SK-MEL-5 (cell line): ENCODE data around the gene COL5A1. TPM values are rescaled to one million over a fixed set of nuclear protein-coding genes. Genes with fewer than 3 reads are reported as not detected.

Source experiments
- DNase-seq: peaks from one replicate; pipeline ENCODE4 v3.0.0-alpha.2; 2016; ENCODE audit warnings: low read depth, low spot score
- in situ Hi-C: cut with HindIII; loops from 2 replicates; pipeline ENCODE4 v1.10.0; 2016; ENCODE audit warnings: low sequenced_read_pairs, high pct_unique_total_duplicates, low pct_unique_long_range_greater_than_20kb
- total RNA-seq: library from RNA; depleted of rRNA; stranded (reverse); fragments of >200 nt; shearing (Covaris generic); gene quantifications from 2 replicates; pipeline ENCODE4 v1.2.3, GENCODE V29; 2014

The COL5A1 gene
- total RNA-seq, 1 experiment from 2014 or later: not detected

GRCh38 chr9:134645607-134646365, 4.2 kb downstream of the COL5A1 start:
- in situ Hi-C loops: no loop called here
- no peak for DNase-seq

DNA sequence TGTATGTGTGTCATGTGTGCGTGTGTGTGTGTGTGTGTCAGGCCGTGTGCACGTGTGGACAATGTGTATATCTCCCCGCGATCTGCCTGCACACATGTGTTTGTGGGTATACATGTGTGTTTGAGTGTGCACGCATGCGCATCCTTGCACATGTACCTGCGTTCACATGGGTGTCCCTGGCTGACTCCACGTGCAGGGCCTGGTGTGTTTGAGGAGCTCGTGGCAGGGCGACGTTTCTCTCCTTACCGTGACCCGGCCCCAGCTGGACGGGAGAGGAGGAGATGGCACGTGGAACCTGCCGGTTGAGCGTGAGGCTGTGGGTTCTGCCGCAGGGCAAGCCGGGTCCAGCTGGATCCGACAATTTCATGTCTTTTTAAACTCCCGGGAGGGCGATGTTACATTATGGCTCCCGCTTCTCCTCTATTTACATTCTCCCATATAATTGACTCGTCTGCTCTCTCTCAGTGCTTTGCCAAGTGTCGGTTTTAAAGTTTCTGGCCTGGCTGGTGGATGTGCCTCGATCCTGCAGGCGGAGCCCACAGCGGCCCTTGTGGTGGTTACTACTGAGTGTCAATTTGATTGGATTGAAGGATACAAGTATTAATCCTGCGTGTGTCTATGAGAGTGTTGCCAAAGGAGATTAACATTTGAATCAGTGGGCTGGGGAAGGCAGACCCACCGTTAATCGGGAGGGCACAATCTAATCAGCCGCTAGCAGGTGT, 5.9 kb downstream of the COL5A1 start:
- no peak for DNase-seq
- in situ Hi-C loops: no loop called here

DNA sequence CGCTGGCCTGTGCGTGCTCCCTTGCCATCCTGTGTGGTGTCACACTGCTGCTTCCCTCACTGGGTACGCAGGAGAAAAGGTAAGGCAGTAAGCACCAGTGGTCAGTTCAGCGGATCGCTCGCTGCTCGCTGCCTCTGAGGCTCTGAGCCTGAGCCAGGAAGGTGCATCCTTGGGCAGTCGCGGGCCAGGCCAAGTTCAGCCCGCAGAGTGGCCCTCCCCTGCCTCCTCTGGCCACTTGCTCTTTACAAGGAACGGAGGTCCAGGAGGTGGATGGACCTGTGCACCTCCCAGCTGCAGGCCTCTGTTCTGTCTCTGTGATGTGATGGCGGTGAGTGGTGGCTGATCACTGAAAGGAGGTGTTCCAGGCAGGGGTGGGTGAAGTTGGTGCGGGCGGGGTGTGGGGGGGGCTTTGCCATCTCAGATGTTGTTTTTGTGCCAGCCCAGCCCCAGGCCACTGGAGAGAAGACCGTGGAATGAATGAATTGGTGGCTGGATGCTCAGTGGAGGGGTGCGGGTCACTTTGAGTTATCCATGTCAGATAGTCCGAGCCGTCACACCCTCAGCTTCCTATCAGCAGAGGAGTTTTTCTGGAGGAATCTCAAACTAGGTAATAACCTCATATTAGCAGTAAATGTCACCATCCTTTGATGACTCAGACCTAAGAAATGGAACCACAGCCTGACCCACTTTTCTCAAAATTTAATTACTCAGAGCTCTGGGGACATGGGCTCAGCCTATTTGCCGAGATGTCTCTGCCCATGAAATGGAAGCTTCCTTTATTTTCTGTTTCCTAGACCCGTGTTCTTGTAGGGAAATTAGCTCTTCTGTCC, 7.3 kb downstream of the COL5A1 start:
- in situ Hi-C loops: no loop called here
- no peak for DNase-seq

- in situ Hi-C loops: no loop called here
- no peak for DNase-seq
These were observed 9.0 kb downstream of the COL5A1 start for GRCh38 chr9:134650431-134651190.

GRCh38 chr9:134651226-134651905, 9.8 kb downstream of the COL5A1 start:
- in situ Hi-C loops: no loop called here
- DNase-seq: no peak

GRCh38 chr9:134652291-134653225, 11.0 kb downstream of the COL5A1 start:
- DNase-seq: no peak
- in situ Hi-C loops: no loop called here

DNA sequence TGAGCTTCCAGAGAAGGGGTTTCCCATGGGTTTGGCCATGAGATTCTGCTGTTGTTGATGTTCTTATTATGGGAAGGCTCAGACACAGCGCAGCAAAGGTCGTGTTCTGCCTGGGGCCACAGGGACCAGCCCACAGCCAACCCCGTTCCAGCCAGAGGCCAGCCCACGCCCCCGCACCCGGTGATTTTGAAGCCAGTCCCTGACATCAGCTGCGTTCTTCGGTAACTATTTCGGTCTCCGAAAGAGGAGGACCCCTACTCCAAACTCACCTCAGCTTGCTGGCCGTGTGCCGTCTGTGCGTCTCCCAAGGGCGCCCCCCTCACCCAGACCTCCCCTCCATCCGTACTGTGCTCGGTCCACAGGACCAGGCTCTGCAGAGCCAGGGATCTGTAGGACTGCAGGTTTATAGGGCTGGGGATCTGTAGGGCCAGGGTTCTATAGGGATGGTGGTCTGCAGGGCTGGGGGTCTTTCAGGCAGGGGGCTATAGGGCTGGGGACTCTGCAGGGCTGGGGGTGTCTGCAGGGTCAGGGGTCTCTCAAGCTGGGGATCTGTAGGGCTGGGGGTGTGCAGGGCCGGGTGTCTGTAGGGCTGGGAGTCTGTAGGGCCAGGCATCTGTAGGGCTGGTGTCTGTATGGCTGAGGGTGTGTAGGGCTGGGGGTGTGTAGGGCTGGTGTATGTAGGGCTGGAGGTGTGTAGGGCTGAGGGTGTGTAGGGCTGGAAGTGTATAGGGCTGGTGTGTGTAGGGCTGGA, 11.8 kb downstream of the COL5A1 start:
- no peak for DNase-seq
- in situ Hi-C loops: no loop called here

GRCh38 chr9:134655101-134655500, 13.5 kb downstream of the COL5A1 start:
- DNase-seq: no peak
- in situ Hi-C loops: no loop called here

GRCh38 chr9:134655586-134656333, 14.2 kb downstream of the COL5A1 start:
- in situ Hi-C loops: no loop called here
- DNase-seq: no peak

GRCh38 chr9:134656334-134657006, 14.9 kb downstream of the COL5A1 start:
- no peak for DNase-seq
- in situ Hi-C loops: no loop called here

DNA sequence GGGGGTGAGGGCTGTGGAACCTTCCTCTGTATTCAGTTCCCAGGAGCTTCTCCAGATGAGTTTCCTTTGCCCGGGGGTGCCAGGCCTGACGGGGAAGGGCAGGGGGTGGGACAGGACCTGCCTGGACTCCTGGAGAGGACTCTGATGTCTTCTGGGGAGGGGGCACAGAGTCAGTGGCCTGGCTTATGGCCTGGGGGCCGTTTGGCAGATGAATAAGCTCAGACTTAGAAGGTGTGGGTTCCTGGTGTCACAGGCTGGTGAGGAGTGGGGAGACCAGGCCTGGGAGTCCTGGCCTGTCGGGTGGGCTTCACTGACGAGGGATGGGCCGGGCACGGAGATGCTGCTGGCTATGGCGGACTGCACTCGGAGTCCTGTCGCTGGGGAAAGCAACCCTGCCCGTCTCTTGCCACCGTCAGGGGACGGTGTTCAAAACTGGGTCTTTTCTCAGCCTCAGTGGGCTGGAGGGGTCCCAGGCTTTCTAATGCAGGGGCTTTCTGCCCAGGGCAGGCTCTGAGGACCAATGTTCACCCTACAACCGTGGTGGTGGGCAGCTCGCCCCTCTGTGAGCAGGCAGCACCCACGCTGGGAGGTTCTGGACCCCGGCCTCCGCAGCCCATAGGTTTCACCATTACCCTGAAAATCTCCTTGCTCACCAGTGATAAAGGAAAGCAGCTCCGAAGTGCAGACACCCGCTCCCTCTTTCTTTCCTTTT, 16.2 kb downstream of the COL5A1 start:
- DNase-seq: no peak
- in situ Hi-C loops: no loop called here

GRCh38 chr9:134658378-134658955, 16.9 kb downstream of the COL5A1 start:
- DNase-seq: no peak
- in situ Hi-C loops: no loop called here

DNA sequence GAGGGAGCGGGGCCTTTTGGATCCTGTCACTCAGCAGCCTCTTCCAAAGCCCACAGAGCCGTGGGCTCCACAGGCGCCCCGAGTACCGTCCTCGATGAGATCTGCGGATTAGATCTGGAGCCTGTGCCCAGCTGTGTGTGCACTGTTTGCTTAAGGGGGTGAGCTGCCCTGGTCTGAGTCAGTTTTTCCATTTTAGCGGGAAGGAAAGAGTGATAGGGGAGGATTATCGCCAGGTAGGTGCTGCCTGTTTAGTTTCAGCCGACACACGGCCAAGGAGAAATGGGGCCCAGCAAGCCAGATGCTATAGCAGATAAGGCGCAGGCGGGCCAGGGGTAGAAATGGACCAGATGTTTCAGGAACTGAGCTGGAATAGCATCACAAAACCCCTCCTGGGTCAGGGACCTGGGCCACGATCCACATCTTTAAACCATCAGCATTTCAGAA, 18.1 kb downstream of the COL5A1 start:
- in situ Hi-C loops: no loop called here
- no peak for DNase-seq
